ENCODE data around the gene FBXO46.
A peak's percentile ranks its signal among the peaks of the same experiment; 100 is the strongest.

- TF ChIP-seq CHD2 (IDR thresholded peaks at IDR 0.05; ENCODE audit: borderline replicate concordance, low read depth, low read length) (peak; percentile 93), BRCA1 (IDR thresholded peaks at IDR 0.05; ENCODE audit: low read depth, low read length) (no peak), ZNF384 (IDR thresholded peaks at IDR 0.05; ENCODE audit: borderline replicate concordance, low read depth, low read length) (0 out of 2 replicates have a peak, but pooled peaks have one; percentile 3), FOXM1 (IDR thresholded peaks at IDR 0.05; ENCODE audit: low read depth, low read length) (no peak), SIN3A (IDR thresholded peaks at IDR 0.05; ENCODE audit: low read depth, low read length) (peak; percentile 90), NFYB (IDR thresholded peaks at IDR 0.05; ENCODE audit: insufficient read depth, low read depth, low read length) (no peak), ELK1 (IDR thresholded peaks at IDR 0.05; ENCODE audit: low read depth, low read length) (peak; percentile 53; the same call in 1 of the 2 replicates), POLR2AphosphoS2 (IDR thresholded peaks at IDR 0.05; ENCODE audit: low read depth, low read length) (0 out of 2 replicates have a peak, but pooled peaks have one; percentile 54), IRF3 (IDR thresholded peaks at IDR 0.05) (no peak), SPI1 (IDR thresholded peaks at IDR 0.05; ENCODE audit: borderline replicate concordance, insufficient read depth, low read depth, low read length) (no peak)
- TF ChIP-seq, protein P1, sequence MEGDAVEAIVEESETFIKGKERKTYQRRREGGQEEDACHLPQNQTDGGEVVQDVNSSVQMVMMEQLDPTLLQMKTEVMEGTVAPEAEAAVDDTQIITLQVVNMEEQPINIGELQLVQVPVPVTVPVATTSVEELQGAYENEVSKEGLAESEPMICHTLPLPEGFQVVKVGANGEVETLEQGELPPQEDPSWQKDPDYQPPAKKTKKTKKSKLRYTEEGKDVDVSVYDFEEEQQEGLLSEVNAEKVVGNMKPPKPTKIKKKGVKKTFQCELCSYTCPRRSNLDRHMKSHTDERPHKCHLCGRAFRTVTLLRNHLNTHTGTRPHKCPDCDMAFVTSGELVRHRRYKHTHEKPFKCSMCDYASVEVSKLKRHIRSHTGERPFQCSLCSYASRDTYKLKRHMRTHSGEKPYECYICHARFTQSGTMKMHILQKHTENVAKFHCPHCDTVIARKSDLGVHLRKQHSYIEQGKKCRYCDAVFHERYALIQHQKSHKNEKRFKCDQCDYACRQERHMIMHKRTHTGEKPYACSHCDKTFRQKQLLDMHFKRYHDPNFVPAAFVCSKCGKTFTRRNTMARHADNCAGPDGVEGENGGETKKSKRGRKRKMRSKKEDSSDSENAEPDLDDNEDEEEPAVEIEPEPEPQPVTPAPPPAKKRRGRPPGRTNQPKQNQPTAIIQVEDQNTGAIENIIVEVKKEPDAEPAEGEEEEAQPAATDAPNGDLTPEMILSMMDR (IDR thresholded peaks at IDR 0.05 in 2 of 3, conservative IDR thresholded peaks at IDR 0.05 in 1 of 3; ENCODE audit: control insufficient read depth in 2 of 3, extremely low read depth in 1 of 3, insufficient read depth in 1 of 3, low read depth in 3 of 3, low read length in 3 of 3): peak; percentile 28 to 40 (median 35); a peak in 5 of 6 replicates
- TF ChIP-seq, protein P2, sequence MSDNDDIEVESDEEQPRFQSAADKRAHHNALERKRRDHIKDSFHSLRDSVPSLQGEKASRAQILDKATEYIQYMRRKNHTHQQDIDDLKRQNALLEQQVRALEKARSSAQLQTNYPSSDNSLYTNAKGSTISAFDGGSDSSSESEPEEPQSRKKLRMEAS (IDR thresholded peaks at IDR 0.05; ENCODE audit: low read depth, low read length): no peak
These were observed at the start of gene FBXO46 for GRCh38 chr19:45730368-45731288.
